RPMI8226 (cell line): ENCODE results near the gene MYH6.
"Not testable (repeated sequence)": the region's sequence is repeated elsewhere in the genome, so short reads cannot be mapped to it uniquely, and the experiment has no call there.

Experiments used
- DNase-seq: peaks from one replicate; pipeline ENCODE4 v3.0.0-alpha.2; 2015

Gene MYH6

DNA sequence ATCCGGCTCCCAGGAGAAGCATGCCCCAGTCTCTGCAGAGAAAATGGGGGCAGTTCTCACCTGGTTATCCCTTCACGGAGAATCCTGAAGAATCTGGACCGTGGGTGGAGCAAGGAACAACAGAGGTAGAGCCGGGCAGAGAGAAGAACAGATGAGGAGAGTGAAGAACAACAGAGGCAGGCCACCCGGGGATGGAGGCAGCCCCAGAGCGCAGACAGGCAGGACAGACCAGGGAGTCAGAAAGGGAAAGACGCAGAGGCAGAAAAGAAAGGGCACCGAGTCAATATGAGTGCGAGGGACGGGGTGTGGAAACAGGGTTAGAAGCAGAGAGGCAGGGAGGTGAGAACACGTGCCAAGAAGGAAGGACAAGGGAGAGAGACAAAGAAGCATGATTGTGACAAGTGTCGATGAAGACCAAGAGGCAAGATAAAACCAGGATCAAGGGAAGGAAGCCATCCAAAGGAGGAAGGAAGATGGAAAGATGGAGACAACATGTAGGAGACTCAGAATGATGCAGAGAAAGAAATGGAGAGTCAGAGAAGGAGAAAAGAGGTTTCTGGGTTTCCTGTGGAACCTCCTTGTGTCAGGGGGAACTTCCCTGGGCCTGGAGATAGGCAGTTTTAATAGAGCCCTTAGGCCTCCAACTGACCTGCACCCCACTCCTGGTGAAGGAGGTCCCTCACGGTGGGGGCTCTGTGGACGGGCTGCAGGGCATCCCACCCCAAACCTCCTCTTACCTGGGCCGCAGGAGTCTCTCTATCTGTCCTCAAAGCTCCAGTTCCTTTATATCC lies at the start of gene MYH6:
TSS of gene MYH6 (minus strand) at position 758 of the 791 bp plus-strand sequence. CDS start 1,050 bp downstream, outside the sequence.
- no peak for DNase-seq

DNA sequence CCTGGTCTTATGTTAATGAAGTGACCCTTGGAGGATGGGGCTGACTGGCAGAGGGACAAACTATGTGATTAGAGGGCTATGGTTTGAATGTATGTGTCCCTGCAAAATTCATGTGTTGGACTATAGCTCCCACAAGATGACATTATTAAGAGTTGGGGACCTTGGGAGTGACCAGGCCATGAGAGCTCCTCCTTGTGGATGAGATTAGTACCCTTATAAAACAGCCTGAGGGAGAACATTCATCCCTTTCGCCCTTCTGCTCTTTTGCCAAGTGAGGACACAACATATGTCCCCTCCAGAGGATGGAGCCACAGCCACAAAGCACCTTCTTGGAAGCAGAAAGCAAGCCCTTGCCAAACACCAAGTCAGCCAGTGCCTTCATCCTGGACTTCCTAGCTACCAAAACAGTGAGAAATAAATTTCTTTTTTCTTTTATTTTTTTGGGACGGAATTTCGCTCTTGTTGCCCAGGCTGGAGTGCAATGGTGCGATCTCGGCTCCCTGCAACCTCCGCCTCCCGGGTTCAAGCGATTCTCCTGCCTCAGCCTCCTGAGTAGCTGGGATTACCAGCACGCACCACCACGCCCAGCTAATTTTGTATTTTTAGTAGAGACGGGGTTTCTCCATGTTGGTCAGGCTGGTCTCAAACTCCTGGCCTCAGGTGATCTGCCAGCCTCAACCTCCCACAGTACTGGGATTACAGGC lies 49.0 kb upstream of the MYH6 start:
- DNase-seq: not testable (repeated sequence)

DNA sequence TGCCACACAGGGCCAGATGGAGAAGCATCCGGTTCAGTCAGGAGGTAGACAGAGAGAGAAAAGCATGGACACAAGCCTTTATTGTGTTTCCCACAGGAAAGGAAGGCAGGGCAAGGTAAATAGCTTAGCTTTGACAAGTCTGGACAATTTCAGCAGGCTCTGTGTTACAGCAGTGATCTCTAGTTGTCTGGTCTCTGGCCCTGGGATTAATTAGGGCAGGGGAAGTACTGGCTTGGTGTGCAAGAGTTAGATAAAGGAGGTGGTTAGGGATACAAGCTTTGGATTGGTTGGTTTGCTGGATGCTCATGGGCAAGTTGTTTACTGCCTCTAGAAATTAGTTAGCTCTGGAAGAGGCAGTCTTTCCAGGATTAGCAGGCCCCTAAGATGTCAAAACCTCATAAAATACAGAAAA lies 46.4 kb upstream of the MYH6 start:
- DNase-seq: no peak

DNA sequence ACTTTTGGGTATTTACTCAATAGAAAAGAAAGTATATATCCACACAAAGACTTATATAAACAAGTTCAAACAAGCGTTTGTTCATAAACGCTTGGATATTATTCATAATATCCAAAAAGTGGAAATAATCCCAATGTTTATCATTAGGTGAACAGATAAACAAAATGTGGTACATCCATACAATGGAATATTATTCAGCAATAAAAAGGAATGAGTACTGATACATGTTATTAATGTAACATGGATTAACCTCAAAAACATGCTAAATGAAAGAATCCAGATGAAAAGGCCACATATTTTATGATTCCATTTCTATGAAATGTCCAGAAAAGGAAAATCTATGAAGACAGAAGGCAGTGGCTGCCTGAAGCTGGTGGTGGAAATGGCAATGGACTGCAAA lies 44.2 kb upstream of the MYH6 start:
- no peak for DNase-seq

DNA sequence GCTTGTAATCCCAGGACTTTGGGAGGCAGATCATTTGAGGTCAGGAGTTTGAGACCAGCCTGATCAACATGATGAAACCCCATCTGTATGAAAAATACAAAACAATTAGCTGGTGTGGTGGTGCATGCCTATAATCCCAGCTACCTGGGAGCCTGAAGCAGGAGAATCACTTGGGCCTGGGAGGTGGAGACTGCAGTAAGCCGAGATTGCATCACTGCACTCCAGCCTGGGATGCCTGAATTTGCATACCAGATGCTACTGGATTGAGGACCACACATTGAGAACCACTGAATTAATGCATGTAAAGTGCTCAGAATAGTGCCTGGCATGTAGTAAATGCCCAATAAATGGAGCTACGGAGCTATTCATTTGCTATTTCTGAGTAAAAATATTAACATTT lies 42.3 kb upstream of the MYH6 start:
- no peak for DNase-seq

DNA sequence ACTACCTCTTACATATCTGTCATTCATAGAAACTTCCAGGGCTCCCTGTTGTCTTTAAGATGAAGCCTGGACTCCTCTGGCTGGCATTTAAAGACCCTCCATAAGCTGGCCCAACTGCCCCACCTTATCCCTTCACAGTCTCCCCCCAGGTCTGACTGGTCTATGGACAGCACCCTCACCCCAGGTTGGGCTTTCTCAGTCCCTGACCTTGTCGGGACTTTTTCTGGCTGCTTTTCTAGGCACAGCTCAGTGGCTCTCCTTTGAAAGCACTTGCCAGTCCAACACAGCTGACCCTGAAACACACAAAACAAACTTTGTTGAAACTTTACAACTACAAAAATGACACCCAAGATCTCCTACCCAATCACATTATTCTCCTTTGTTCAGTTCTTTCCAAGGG lies 41.2 kb upstream of the MYH6 start:
- DNase-seq: no peak

DNA sequence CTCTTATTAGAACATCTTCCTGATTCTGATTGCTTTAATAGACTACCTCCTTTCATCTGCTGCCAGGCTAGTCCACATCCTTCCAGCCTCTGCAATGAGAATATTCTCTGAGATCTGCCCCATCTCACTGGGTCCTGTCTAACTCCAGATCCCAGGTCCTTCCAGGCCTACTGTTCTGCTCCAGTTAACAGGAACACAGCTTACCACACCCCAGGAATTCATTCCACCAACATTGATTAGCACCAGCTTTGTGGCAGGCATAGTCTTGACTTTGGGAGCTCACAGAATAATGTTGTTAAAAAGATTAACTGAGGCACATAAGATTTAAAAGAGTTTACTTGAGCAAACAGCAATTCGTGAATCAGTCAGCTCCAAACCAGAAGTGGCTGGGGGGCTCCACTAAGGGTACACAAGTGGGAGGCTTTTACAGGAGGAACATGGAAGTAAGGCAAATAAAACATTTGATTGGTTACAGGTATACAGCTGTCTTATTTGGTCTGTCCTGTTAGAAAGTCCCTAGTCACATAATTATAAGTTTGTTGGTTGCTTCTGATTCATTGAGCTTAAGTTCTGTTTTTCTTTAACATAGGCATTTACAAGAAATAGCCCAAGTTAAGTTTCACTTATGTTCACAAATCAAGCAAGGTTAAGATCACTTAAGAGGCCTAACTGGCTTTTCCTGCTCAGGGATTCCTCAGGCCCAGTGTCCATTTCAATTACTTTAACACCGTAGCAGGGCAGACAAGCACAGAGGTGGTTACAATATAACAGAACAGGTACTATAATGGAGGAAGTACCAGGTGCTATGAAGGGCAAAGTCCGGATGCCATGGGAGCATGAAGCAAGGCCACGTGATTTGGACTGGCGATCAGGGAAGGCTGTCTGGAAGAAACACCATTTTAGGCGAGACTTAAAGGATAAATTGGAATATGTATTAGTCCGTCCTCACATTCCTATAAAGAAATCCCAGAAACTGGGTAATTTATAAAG lies 39.6 kb upstream of the MYH6 start:
- no peak for DNase-seq

DNA sequence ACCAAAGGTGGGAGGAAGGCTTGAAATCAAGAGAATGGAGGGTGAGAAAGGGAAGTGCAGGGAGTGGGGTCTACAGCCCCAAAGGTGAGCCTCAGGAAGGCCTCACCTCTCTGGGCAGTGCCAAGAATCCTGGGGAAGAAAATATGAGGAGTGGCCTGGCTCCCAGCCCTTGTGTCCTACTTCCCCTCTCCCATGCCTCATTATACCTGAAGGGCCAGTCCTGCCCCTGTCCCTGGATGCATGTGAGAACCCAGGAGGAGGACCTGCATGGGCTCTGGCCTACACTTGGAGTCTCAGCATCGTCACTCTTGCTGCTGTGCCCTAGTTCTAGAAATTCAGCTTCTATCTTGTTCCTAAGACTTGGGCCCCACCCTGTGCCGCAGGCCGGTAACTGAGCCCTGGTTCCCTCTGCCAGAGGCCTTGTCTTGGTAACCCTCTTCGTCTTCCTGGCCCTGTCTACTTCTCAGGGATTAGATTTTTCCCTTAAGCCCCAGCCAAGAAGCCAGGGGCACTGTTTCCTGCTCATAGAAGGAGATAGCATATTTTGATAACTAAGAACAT lies 38.3 kb upstream of the MYH6 start:
- DNase-seq: no peak

DNA sequence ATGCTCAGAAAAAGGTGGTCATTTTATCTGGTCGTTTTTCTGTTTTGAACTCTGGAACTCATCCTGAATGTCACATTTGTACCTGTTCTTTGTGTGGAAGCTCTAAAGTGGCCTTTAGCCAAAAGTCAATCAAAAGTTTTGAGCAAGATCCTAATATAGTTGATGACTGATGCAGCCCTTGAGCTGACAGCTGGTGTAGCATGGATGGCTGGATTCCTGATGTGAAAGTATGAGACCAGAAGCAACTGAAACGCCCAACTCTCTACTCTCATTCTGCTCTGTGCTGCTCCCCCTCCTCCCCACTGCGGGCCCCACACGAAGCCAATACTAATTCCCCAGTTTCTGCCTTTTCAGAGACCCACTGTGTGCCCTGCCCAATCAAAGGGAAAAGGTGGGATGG lies 37.7 kb upstream of the MYH6 start:
- no peak for DNase-seq

DNA sequence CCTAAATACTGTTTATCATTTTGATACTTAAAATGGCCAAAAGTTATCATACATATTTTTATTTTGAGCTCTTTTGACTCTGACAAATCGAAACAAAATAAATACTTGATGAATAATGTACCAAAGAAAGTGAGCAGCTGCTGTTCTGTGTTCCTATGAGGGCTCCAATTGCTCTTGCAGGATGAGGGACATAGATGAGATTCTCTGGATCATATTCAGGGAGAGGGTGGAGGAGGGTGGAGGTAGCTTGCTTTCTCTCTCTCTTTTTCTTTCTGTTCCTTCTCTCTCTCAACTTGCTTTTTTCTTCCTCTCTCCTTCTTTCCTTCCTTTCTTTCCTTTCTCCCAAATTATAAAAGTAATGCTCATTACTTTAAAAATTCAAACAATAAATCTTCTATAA lies 36.2 kb upstream of the MYH6 start:
- DNase-seq: no peak

DNA sequence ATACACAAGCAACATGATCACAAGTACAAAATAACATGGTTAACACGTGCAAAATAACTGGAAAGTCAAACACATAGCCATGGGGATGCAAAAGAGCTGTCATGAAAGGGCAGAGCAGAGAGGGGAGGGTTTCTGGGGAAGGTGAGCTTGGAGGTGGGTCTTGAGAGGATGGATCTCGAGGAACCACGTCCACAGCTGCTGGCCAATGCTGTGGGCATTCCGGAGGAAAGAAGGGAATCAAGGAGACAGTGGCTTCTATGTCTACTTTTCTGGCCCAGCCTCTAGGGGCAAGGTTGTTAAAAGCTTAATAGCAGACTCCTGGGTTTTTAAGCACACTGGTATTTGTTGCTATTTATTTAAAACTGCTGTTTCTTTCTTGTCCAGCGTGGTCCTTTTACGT lies 35.8 kb upstream of the MYH6 start:
- DNase-seq: no peak

DNA sequence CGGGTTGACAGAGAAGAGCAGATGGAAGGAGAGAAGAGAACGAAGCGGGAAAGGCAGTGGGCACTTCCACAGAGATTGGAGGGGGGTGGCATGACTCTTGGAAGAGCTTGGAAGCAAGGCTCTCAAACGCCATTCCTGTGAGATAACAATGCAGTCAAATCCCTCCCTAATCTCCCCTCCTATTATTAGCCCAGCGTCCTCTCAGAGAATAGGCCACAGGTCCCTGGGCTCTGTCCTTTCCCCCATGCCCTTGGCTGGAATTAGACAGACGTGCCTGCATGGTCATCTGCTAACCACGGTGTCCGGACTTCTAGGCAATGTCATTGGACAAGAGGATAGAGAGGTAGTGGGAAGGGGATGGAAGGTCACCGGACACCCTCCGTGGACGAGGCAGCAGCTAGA lies 35.3 kb upstream of the MYH6 start:
- no peak for DNase-seq

DNA sequence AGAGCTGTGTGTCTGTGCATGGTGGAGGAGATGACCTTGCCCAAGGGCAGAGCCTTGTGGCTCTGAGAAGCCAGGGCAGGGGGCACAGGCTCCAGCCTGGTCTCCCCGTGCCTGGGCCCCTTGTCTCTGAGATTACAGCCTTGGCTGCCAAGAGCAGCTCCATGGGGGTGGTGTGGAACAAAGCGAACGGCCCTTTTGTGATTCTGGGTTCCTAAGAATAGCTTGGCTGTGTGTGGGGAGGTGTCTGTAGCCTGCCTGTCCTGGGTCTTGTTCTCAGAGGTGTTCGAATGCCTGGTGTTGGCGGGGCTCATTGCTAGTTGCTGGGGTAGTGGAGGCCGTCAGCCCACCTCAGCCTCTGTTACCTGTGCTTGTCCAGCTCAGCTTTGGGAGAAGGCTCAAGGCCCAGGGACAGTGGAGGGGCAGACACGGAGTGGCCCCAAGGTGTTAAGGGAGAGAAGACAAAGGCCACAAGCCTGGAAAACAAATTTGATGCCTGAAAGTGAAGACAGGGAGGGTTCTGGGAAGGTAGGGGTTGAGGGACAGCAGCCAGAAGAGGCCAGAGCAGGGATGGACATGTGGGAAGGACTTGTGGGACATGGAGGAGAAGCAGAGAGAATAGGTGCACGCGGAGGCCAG lies 34.8 kb upstream of the MYH6 start:
- DNase-seq: no peak

DNA sequence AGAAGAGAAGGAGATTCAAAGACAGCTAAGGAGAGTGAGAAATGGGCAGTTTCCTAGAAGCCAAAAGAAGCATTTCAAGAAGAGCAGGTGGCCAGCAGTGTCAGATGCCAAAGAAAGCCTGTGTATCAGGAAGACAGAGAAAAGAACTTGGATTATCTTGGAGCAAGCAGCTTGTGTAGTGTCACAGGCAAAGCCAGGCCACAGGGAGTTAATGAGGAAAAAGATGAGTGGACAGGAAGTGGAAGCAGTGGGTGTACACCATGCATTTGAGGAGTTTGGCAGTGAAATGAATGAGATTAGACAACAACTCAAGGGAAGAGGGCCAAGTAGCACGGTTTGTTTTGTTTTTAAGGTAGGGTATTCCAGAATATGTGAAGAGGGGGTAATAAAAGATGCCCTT lies 33.0 kb upstream of the MYH6 start:
- no peak for DNase-seq

DNA sequence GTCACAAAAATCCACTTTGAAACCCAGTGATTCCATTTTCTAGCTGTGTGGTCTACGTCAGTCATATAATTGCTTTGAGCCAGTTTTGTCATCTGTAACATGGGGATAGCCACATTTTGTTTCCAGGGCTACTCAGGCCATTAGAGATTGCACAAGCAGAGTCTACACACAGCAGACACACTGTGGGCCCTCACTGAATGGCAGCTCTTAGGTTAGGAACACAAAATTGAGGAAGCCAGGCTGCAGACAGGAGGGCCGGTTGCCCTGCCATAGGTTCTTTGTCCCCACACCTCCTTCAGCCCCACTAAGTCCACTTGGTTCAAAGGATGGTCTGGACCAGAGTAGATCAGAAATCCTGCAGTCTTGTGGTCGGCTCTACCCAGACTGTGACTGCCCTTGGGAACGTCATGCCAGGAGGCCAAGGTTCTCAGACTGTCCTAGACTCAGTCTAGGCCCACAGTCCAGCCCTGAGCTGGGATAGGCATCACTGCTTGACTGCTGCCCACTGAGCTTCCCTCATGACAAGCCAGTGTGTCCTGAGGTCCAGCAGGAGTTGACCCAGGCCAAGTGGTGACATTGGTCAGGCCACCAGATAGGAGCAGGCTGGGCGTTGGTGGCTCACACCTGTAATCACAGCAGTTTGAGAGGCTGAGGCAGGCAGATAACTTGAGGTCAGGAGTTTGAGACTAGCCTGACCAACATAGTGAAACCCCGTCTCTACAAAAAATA lies 31.2 kb upstream of the MYH6 start:
- DNase-seq: no peak

DNA sequence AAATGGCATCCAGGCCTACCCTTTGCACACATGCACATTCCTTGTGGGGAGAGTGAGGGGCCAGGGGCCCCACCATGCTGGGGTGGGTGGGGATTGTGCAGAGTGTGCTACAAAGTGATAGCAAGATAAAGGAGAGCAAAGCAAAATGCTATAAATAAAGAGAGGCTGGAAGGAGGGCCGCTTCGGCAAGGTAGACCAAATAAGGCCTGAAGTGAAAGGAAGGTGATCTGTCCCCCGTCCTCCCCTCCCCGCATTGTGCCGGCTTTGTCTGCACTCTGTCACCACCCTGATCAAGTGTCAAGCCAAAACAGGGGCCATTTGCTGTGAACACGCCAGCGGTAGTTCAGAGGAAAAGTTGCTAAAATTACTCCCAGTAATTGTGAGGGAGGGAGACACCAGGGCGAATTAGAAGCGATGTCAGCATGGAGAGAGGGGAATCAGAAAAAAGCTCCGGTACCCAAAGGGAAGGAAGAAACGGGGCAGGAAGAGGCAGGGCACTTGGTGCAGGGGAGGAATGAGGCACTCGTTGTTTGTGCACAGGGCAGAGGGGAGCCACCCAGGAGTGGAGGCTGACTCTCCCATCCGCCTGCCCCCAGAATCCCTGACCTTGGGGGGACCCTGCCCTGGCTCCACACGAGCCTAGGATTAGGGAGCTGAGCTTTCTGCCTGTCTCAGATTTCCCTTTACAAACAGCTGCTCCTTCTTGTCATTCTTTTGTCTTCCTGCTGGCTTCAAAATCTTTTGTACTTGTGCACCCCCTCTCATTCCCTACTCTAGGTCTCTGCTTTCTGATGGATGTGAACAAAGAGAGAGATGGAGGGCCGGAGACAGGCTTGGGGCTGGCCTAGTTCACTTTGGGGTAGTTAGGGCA lies 30.3 kb upstream of the MYH6 start:
- no peak for DNase-seq

DNA sequence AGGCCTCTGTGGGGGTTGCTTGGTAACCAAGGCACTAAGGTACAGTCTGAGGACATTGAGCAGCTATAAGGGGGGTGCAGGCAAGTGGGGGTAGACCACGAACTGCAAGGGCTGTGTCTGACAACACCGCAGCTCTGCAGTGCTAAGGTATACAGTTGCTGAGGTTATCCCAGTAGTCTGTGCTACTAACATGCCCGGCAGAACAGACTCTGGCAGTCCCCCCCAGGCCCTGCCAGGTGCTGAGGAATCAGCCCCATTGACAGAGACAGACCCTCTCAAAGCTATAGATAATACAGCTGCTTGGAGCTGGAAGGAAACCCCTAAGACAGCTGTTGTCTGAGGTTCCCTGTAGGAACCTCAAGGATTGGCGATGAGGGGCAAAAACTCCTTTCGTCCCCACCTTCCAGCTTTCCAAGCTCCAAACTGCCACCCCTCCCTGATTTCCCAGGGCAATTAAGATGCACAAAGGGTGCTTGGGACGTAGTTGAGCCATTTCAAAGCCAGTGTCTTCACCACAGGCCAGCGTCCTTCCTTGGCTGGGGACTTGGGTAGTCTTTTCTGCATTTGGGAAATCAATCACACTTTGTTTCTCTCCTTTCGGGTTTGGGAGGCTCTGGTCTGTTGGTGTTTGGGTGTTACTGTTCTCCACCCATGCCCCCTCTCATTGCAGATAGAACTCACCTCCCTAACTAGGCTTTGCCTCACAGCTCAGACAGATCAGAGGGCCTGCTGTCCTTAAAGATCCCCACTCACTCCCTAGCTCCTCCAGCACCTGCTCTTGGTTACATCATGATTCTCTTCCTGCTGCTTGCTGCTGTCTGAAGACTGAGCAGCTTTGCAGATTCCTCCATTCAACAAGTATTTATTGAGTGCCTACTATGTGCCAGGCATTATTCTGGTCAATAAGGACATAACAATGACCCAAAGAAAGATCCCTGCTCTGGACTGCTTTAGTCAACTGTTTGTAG lies 29.3 kb upstream of the MYH6 start:
- no peak for DNase-seq

DNA sequence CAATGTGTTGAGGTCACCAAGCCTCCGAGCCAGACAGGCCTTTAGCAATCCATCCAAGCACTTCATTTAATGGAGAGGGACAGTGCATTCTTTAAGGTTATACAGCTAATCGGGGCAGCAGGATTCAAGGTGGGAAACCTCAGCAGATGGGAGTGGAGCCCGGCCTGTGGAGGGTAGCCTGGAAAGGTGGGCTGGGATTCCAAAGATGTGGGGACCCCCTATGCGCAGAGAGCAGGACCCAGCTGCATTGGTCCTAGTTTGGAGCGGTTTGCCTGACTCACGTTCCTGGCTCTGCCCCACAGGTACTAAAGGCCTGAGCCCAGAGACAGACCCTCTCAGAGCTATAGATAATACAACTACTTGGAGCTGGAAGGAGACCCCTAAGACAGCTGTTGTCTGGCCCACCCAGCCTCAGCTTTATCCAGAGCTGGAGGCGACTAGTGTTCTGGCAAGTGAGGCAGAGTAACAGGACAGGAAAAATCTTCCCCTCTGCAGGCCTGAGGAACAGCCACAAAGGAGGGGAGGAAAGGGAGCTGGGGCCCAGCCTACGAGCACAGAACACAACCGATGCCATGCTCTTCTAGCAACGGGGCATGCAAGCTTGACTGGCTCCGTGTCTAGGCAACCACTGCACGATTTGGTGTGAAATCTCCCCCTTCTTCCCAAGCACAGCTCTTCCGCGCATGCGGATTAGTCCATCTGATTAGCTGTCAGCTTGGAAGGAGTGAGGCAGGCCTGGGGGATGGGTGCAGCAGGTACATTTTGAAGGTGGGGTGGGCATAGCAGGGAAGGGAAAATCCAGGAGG lies 28.5 kb upstream of the MYH6 start:
- no peak for DNase-seq
